PFSK-1 (cell line): Measurements from ENCODE around the gene C2orf49.

Experiments used
- POLR2AphosphoS5 ChIP-seq: IDR thresholded peaks from 2 replicates; pipeline ENCODE4 v1.6.1; 2012; ENCODE audit warnings: low read depth, mild to moderate bottlenecking, control low read depth, low read length, moderate library complexity
- TF ChIP-seq, protein P1 (sequence below), 2 experiments: IDR thresholded peaks; 2 replicates each; pipeline versions ENCODE4 v1.6.1 to v1.8.0; 2011 to 2012; ENCODE audit warnings: low read depth in 2 of 2, low read length in 2 of 2, control low read depth in 1 of 2, inconsistent platforms in 1 of 2, mild to moderate bottlenecking in 1 of 2, moderate library complexity in 1 of 2; ENCODE audit not compliant: insufficient read depth in 1 of 2

DNA sequence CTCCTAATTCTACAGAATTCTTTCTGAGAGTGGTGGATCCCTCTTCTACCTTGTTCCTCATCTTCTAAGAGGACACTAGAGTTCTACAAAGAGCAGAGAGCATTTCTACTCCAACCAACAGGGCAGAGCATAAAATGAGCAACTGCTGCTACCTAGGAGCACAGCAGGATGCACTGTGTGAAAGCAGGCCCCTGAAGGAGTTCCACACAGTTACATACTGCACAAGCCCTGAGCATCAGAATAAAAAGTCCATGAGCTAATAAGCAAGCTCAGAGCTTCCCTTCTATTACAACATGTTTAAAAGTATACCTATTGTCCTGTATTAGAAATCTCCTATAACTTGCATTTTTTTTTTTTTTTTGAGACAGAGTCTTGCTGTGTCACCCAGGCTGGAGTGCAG lies 53.1 kb downstream of the C2orf49 start:
- TF ChIP-seq POLR2AphosphoS5 = no peak
- TF ChIP-seq, protein P1, sequence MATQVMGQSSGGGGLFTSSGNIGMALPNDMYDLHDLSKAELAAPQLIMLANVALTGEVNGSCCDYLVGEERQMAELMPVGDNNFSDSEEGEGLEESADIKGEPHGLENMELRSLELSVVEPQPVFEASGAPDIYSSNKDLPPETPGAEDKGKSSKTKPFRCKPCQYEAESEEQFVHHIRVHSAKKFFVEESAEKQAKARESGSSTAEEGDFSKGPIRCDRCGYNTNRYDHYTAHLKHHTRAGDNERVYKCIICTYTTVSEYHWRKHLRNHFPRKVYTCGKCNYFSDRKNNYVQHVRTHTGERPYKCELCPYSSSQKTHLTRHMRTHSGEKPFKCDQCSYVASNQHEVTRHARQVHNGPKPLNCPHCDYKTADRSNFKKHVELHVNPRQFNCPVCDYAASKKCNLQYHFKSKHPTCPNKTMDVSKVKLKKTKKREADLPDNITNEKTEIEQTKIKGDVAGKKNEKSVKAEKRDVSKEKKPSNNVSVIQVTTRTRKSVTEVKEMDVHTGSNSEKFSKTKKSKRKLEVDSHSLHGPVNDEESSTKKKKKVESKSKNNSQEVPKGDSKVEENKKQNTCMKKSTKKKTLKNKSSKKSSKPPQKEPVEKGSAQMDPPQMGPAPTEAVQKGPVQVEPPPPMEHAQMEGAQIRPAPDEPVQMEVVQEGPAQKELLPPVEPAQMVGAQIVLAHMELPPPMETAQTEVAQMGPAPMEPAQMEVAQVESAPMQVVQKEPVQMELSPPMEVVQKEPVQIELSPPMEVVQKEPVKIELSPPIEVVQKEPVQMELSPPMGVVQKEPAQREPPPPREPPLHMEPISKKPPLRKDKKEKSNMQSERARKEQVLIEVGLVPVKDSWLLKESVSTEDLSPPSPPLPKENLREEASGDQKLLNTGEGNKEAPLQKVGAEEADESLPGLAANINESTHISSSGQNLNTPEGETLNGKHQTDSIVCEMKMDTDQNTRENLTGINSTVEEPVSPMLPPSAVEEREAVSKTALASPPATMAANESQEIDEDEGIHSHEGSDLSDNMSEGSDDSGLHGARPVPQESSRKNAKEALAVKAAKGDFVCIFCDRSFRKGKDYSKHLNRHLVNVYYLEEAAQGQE (IDR thresholded peaks at IDR 0.05; ENCODE audit: insufficient read depth in 1 of 2, low read depth in 2 of 2, low read length in 2 of 2) = no peak
